OCI-LY3 (cell line): ENCODE data around the gene ETV1.

Source experiments
- CTCF ChIP-seq: fragments of 200-600, 300-600 bp; sonication (generic); IDR thresholded peaks from 2 replicates; pipeline ENCODE4 v1.5.1; 2014; ENCODE audit warnings: antibody characterized with exemption, low read length, low read depth
- EZH2phosphoT487 ChIP-seq: fragments of 200-600 bp; shearing (Covaris generic); IDR thresholded peaks from 2 replicates; pipeline ENCODE4 v1.6.1; 2018; ENCODE audit warnings: antibody characterized with exemption, mixed run types, low read depth

DNA sequence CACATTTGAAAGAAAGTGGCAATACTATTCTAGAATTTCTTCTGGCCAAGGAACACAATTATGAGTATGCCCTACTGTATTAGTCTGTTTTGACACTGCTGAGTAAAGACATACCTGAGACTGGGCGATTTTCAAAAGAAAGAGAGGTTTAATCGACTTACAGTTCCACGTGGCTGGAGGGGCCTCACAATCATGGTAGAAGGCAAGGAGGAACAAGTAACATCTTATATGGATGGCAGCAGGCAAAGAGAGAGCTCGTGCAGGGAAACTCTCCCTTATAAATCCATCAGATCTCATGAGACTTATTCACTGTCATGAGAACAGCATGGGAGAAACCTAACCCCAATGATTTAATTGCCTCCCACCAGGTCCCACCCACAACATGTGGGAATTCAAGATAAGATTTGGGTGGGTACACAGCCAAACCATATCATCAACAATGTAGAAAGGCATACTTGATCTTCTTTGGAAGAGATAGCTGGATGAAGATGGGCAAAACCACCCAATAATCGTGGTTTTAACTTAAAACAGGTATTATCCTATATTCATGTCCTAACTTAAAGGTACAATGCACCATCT, 113.9 kb downstream of the ETV1 start:
- no peak for TF ChIP-seq CTCF
- TF ChIP-seq EZH2phosphoT487: no peak
